Panc1 (cell line): ENCODE measurements around the gene BICD2. TPM values are rescaled to one million over a fixed set of nuclear protein-coding genes. Genes with fewer than 3 reads are reported as not detected.

Source experiments
- ATAC-seq: fragments of 200-7000 bp; cut with Tn5 transposase; 2 replicates; pipeline ENCODE4 v1.9.1; 2020; ENCODE audit warnings: mild to moderate bottlenecking, moderate library complexity
- BruUV-seq: library from RNA; stranded (reverse); fragments of 400-500 nt; replicated peaks from 2 replicates; lab custom pipeline; 2021; lab: Mats Ljungman, UMichigan
- CTCF ChIA-PET: fragments of 300-600 bp; sonication (Branson Sonifier 250); formaldehyde crosslinking; loops from one replicate; lab custom pipeline; 2022; ENCODE audit warnings: antibody characterized with exemption; lab: Charles Lee
- POLR2A ChIA-PET: fragments of 300-600 bp; sonication (Branson Sonifier 250); formaldehyde crosslinking; loops from one replicate; lab custom pipeline; 2022; ENCODE audit warnings: antibody characterized with exemption; lab: Charles Lee
- DNase-seq: peaks from one replicate; pipeline ENCODE4 v3.0.0-alpha.2; 2010; ENCODE audit warnings: low read depth, low spot score
- H3K27ac ChIP-seq: 2 replicates; pipeline ENCODE4 v1.5.1; 2011; ENCODE audit warnings: mild to moderate bottlenecking, low read length, inconsistent platforms
- H3K27me3 ChIP-seq: fragments of 200-500 bp; sonication (Bioruptor generic); 2 replicates; pipeline ENCODE4 v1.6.0; 2014; ENCODE audit warnings: low read length, inconsistent platforms; ENCODE audit not compliant: control insufficient read depth, insufficient read depth
- H3K36me3 ChIP-seq: fragments of 200-500 bp; sonication (Bioruptor generic); 2 replicates; pipeline ENCODE4 v1.5.1; 2014; ENCODE audit warnings: inconsistent platforms, mild to moderate bottlenecking, low read length, moderate library complexity; ENCODE audit not compliant: control insufficient read depth, insufficient read depth
- H3K4me1 ChIP-seq: 2 replicates; pipeline ENCODE4 v1.5.1; 2011; ENCODE audit warnings: inconsistent platforms, mild to moderate bottlenecking, low read length, moderate library complexity; ENCODE audit not compliant: control insufficient read depth, insufficient read depth
- H3K4me3 ChIP-seq, 2 experiments: 2 replicates each; pipeline ENCODE4 v1.5.1; 2011 to 2012; ENCODE audit warnings: low read depth in 2 of 2, low read length in 2 of 2, mild to moderate bottlenecking in 2 of 2, inconsistent platforms in 1 of 2, moderate library complexity in 1 of 2
- H3K9me3 ChIP-seq: fragments of 200-500 bp; sonication (Bioruptor generic); 2 replicates; pipeline ENCODE4 v1.5.1; 2014; ENCODE audit warnings: low read depth, mild to moderate bottlenecking, inconsistent platforms, low read length, moderate library complexity; ENCODE audit not compliant: control insufficient read depth, insufficient read depth
- CTCF ChIP-seq: fragments of 450-650 bp; IDR thresholded peaks from 2 replicates; pipeline ENCODE4 v1.5.1; 2017; ENCODE audit warnings: mild to moderate bottlenecking
- POLR2AphosphoS5 ChIP-seq: IDR thresholded peaks from 2 replicates; pipeline ENCODE4 v1.6.1; 2012; ENCODE audit warnings: mild to moderate bottlenecking, low read depth, low read length, moderate library complexity
- REST ChIP-seq, 2 experiments: IDR thresholded peaks; 2 replicates each; pipeline ENCODE4 v1.6.1; 2011 to 2012; ENCODE audit warnings: low read depth in 2 of 2, control low read depth in 1 of 2, low read length in 1 of 2, mild to moderate bottlenecking in 1 of 2, moderate library complexity in 1 of 2; ENCODE audit not compliant: insufficient read depth in 1 of 2
- SIN3A ChIP-seq: IDR thresholded peaks from 2 replicates; pipeline ENCODE4 v1.6.1; 2012; ENCODE audit warnings: low read depth, mild to moderate bottlenecking, low read length, moderate library complexity, borderline replicate concordance; ENCODE audit not compliant: insufficient read depth
- TCF7L2 ChIP-seq: IDR thresholded peaks from 2 replicates; pipeline ENCODE4 v1.6.1; 2011; ENCODE audit warnings: mild to moderate bottlenecking, low read depth, low read length, inconsistent platforms
- in situ Hi-C: cut with HindIII; loops from 2 replicates; pipeline ENCODE4 v1.10.0; 2016; ENCODE audit warnings: low sequenced_read_pairs, low pct_unique_long_range_greater_than_20kb
- intact Hi-C: fragments of 100-400 bp; cut with micrococcal nuclease; formaldehyde crosslinking; loops from one replicate; pipeline ENCODE4 v1.10.0; 2022; ENCODE audit not compliant: unreplicated experiment
- total RNA-seq: library from RNA; stranded (reverse); gene quantifications from one replicate; pipeline ENCODE4 v1.2.1, GENCODE V29; 2021; ENCODE audit not compliant: unreplicated experiment

BICD2 gene
- total RNA-seq, 1 experiment from 2014 or later: 17.3 TPM

- ChIA-PET POLR2A (no interaction called here), CTCF (no interaction called here)
- Histone ChIP-seq H3K4me1 (no peaks in the 10 kb centered on the region), H3K27me3 (no peaks in the 10 kb centered on the region), H3K27ac (no peak overlapping the region), H3K4me3 (no peak overlapping the region), H3K36me3 (no peaks in the 10 kb centered on the region), H3K9me3 (no peaks in the 10 kb centered on the region)
- DNase-seq (no peak), ATAC-seq (no peak)
- in situ Hi-C loops: no loop called here
- BruUV-seq: no TSS peak
- intact Hi-C loops: no loop called here
- TF ChIP-seq CTCF (no peak), POLR2AphosphoS5 (no peak), REST (IDR thresholded peaks at IDR 0.05; ENCODE audit: insufficient read depth in 1 of 2, low read depth in 2 of 2, low read length in 1 of 2) (no peak), SIN3A (no peak), TCF7L2 (no peak)
Observed at GRCh38 chr9:92721548-92721947, 43.1 kb downstream of the BICD2 start.

- no peak for ATAC-seq
- CTCF ChIA-PET: no interaction called here
- POLR2A ChIA-PET: no interaction called here
- no TSS peak for BruUV-seq
- intact Hi-C loops: no loop called here
- Histone ChIP-seq H3K27me3 (no peaks in the 10 kb centered on the region), H3K9me3 (no peaks in the 10 kb centered on the region), H3K4me1 (no peaks in the 10 kb centered on the region), H3K27ac (no peak overlapping the region), H3K36me3 (no peaks in the 10 kb centered on the region), H3K4me3 (no peak overlapping the region)
- no peak for TF ChIP-seq POLR2AphosphoS5
- no peak for TF ChIP-seq CTCF
- TF ChIP-seq REST (IDR thresholded peaks at IDR 0.05; ENCODE audit: insufficient read depth in 1 of 2, low read depth in 2 of 2, low read length in 1 of 2): no peak
- TF ChIP-seq TCF7L2: no peak
- no peak for TF ChIP-seq SIN3A
- DNase-seq: no peak
- in situ Hi-C loops: no loop called here
Observed at GRCh38 chr9:92720807-92721535, 43.7 kb downstream of the BICD2 start.
